ENCODE data around the gene INTS12.

The INTS12 gene

DNA sequence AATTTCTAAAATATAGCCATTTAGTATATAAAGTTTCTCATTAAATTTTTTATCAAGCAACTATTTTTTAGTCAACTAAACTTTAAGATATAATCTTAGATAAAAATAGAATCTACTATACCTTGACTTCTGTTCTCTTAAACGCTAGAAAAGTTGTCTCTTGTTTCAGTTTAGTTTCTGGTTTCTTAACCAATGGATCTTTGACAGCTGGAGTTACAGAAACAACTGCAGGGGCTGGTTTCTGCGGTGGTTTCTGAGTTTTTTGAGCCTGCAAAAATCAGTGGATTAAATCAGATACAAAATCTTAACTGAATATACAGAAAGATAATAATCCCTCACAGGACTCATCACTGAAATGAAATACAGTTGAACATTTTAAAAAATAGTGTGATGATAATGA is 21.9 kb downstream of the INTS12 start:
- DNase-seq, result no peak

DNA sequence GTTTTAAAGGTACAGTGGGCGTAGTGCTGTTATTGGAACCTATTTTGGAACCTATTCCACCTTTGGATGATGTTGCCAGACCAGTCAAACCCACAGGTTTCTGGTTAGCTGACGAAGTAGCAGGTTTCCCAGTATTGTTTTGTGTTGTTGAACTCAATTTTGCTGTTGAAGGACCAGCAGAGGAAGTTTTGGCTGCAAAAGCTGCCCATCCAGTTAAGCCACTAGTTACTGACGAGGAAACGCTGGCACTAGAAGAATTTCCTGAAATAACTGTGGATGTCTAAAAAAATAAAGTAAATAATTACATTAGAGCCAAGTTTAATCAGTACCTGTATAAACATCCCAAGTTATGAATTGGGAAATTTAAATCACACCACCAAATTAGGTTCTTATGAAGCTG is 25.5 kb downstream of the INTS12 start:
- DNase-seq, result no peak

DNA sequence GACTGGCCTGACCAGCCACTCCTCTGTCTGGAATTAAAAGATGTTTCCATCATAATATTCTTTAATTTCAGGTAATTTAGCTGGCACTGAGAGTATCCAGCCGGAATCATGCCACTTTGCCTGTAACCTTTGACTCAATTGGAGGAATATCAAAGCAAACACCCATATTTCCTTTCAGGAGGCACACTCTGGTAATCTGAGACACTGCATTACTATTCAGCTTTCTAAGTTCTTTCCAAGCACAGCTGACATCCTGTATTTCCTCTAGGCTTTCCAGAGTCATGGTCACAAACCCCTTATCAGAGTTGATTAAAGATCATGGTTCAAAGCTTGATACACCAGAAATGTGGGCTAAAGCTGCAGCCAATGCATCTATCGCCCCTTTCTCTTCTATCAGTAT is 29.3 kb downstream of the INTS12 start:
- no peak for DNase-seq

DNA sequence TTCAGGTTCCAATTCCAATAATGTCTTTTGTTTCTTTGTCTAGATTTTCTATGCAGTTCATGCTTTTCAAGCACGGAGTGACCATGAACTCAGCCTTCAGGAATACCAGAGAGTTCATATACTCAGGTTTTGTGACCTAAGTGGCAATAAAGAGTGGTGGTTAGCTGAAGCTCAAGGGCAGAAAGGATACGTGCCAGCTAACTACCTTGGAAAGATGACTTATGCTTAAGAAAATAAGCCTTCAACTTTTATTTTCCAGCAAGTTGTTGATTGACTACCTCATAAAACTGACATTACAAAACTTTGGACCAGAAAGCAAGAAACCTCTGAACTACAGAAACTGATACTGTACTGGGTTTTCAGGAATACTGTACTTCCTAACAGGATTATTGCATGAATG is 30.8 kb downstream of the INTS12 start:
- no peak for DNase-seq

DNA sequence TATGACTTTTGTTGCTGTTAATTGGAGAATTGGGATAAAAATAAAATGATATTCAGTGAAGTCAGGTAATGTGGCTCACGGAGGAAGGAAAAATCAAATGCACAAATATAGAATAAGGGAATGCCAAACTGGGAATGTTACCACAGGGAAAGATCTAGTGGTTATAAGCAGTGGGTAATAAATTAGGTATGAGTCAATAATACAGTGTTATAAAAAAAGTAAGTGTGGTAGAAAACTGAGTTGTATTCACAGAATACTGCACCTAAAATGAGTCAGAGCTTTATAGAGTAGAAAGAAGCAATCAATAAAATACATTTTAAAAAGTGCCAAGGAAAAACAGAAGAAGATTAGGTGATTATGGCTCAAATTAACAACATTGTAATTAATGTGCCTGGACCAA is 34.5 kb downstream of the INTS12 start:
- DNase-seq, result no peak

- no peak for DNase-seq
Measured at GRCh38 chr4:105671301-105671700, 37.2 kb downstream of the INTS12 start.

DNA sequence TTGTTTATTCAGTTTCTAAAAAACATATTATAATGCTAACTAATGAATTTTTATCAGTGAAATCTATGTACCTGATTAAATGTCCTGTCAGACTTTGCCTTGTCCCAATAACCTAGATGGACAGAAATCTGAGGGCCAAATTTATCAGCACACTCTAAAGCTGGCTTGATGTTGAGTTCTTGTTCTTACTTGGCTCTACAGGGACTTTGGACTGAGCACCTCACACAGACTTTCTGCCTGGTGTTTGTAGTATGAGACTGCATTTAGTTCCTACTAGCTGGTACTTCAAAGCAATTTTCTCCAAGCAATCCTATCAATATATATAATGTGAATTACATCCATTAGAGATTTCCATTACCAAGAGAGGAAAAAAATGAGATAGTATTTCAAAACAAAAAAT is 37.8 kb downstream of the INTS12 start:
- no peak for DNase-seq

DNA sequence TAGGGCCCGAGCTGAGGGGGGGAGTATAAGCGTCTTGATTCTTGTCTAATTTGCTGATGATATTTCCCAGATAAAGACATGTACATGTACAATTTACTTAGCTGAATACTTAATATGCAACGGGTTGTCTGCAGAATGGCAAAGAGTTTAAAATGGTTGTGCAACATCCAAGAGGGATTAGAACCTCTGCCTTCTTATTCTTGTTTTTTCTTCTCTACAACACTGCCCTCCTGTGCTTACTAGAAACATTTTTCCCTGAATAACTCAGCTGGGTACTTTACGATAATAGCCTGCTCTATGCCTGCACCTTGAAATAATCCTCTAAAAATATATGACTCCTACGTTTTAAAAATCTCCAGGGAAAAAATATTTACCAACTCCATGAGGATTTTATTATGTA is 41.8 kb downstream of the INTS12 start:
- no peak for DNase-seq

GRCh38 chr4:105662935-105663675 is 45.4 kb downstream of the INTS12 start:
- no peak for DNase-seq

DNA sequence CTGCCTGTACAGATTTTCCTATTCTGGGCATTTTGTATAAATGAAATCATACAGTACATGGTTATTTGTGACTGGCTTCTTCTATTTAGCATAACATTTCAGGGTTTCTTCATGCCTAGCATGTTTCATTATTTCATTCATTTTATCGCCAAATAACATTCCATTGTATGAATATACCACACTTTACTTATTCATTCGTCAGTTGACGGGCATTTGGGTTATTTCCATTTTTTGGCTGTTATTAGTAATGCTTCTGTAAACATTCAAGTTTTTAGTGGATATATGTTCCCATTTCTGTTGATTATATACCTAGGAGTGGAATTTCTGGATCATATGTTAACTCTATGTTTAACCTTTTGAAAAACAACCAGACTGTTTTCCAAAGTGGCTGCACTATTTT is 47.5 kb downstream of the INTS12 start:
- no peak for DNase-seq

- no peak for DNase-seq
Measured at GRCh38 chr4:105659190-105659589, 49.3 kb downstream of the INTS12 start.

GRCh38 chr4:105657117-105657765 is 51.2 kb downstream of the INTS12 start:
- DNase-seq, result no peak

DNA sequence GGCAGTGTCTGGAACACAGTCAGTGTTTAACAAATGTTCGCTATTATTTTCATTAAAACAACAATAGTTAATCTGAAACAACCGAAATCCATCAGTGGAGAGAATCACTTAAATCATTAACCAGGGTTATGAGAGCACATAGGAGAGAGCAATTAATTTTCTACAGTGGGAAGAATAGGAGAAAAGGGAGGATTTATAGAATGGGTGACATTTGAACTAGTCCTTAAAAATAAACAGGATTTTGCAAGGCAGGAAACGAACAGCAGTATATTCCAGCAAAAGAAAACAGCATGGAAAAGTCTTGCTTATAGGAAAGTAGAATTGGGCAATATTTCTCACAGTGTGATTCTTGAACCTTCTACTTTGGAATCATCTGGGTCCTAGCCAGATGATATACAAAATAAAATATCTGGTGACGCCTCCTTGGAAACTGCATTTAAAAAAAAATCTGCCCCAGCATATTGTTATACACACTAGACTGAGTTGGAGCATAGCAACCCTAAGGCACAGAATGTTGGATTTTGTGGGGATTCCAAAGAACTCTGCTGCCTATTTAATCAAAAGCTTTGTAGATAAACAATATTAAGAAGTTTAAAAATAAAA is 56.1 kb downstream of the INTS12 start:
- no peak for DNase-seq

- no peak for DNase-seq
Measured at GRCh38 chr4:105651884-105652283, 56.6 kb downstream of the INTS12 start.

DNA sequence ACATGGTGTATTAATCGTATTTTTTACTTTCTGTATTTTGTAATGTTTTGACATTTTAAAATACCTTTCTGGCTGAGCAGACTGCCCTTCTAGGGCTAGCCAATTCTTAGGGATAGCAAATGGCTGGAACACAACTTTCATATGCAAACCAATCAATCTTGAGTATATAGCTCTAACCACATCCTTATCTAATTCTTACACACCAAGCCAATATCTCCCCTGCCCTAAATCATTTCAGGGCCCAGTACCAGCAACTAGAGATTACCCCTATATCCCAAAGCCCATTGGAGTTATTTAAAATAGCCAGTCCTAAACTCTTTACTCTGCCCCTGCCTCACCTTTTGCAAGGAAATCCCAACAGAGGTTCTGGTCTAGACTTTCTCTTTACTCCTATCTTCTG is 58.3 kb downstream of the INTS12 start:
- DNase-seq, result no peak

DNA sequence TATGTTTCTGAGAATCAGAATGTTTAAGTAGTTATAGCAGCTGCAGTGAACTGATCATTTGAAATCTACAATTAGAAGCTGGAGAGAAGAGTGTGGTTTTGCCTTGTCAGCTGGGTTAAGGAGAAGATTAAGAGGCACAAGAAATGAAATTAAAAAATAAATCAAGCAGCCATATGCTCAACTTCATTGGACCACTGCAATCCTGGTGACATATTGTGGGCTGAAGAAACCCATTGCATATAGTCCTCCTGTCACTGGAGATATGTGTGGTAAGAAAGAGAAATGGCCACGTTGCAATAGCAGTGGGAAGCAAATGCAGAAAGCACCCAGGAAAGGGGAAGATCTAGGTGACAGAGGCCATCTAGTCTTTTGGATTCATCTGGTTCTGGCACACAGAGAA is 63.0 kb downstream of the INTS12 start:
- no peak for DNase-seq

DNA sequence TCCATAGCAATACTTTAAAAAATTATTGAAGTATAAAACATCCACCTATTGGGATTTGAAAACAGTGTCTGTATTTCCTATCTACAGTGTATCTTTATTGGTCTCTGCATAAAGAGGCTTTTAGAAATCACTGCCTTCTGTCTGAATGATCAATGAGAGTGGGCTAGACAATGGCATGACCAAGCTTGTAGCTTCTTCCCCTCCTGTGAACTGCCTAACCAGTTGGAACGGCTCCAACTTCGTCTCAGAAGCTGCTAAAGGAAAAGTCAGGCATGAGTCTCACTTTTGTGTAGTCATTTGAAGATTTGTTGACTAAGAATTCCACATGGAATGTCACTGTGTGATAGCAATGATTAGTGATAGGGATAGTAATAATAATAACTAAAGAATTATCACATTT is 64.2 kb downstream of the INTS12 start:
- peak in 1 of 56 donors; percentile 7 for DNase-seq

DNA sequence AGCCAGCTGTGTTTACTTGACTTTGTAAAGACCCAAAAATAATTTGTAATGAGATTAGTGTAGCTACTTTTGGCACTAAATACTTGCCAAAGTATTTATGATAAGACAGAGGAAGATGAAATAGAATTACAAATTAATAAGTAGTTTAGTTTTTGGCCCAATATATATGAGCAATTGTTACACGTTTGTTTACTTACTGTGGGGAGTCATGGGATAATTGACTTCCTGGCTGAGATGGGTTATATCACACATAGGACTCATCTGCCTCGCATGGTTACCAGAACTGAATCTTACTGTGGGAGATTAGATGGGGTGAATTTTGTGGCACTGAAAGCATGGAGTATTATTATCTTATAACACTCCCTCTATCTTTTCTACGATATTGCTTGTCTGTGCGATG is 66.6 kb downstream of the INTS12 start:
- no peak for DNase-seq

DNA sequence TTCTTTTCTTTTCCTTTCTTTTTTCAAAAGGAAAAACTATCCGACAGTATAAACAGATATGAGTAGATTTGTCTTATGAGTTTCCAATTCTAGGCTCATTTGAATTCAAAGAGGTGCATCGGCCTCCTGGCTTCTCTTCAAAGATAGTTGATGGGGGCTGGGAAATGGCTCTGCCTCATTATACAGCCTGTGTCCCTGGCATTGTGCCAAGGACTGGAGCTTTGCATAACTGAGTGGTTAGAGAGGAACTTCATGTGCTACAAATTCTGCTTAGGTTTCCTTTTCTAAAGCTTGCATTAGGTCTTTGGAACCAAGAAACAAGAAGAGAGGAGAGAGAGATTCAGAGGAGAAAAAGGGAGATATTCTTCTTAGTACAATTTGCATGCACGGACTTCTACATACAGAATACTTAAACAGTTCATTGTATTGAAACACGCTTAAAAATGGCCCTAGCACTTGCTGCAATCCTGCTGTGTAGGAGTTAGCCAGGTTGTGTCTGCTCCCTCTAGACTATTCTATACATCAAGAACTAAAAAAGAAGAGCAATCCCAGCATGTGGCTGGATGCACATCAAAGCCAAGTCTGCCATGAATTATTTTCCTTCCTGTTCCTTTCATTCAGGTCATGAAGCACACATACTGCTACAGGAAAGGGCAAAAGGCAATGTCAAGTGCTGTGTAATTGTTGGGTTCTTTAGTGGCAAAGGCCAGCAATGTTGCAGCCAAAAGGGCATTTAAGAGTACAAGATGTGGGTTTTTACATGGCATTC is 70.9 kb downstream of the INTS12 start:
- DNase-seq, result peak in 51 of 56 donors; percentile 1 to 88 (median 50)

DNA sequence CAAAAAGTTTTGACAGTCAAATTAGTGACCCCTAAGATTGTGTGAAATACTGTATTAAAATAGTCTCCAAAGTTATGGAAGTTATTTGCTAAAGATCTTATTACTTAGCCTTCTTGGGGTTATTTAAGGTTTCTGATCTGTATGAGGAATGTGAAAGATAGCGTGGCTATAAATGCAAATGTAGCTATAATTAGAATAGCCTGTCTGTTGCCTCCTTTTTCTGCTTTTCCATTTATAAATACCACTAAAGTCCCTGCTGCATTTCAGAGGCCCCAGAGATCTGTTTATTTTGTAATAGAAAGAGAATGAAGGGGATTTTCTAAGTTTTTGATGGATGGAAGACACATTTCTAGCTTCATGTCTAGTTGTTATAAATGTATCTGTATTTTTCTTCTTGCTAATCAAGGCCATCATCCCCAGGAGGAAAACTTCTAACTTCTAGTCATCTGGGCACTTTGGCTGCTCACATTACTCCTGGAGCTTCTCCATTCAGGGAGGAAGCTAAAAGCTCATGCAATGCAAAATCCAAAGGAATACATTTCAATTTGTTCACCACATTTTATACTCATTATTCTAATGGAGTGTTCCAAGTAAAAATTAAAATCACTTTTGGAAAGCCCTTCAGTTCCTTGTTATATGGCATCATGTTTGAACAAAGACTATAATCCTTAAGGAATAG is 73.9 kb downstream of the INTS12 start:
- DNase-seq, result no peak

DNA sequence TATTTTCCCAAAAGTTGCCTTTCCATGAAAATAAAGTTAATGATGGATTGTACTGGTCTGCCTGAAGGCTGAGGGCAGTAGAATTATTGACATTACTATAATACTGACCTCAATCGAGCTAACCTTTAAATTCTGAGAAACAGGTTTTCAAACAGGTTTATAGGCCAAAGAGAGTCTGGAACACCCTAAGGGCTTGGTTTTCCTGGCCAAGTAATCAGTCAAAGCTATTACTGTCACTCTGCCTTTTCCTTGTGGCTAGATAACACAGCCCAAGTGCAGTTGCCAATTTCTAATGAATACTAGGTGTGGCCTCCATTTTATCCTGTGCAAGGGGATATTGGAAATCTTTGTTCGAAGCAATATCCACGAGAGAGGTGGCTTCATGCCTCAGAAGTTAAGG is 75.2 kb downstream of the INTS12 start:
- no peak for DNase-seq

All from nucleus accumbens (tissue), 56 donors.